Activated T-helper 17 cell treated with anti-CD3 and anti-CD28 coated beads, Interleukin-2, amount 50 U/mL, for 72 hours (primary cell): ENCODE data around the gene FAM110A. TPM values are rescaled to one million over a fixed set of nuclear protein-coding genes. Genes with fewer than 3 reads are reported as not detected.

Source experiments
- ATAC-seq: fragments of 150-1000 bp; cut with Tn5 transposase; replicated peaks from 2 replicates; pipeline ENCODE4 v1.10.0; 2021; ENCODE audit warnings: mild to moderate bottlenecking, moderate library complexity
- H3K27ac Mint-ChIP-seq: one replicate; pipeline ENCODE4 v1.8.0; 2022; ENCODE audit warnings: mixed read lengths
- H3K27me3 Mint-ChIP-seq: one replicate; pipeline ENCODE4 v1.8.0; 2022; ENCODE audit warnings: mixed read lengths
- H3K36me3 Mint-ChIP-seq: one replicate; pipeline ENCODE4 v1.8.0; 2022; ENCODE audit warnings: low read depth, mild to moderate bottlenecking, mixed read lengths
- H3K4me1 Mint-ChIP-seq: one replicate; pipeline ENCODE4 v1.8.0; 2022; ENCODE audit warnings: mixed read lengths
- H3K4me3 Mint-ChIP-seq: one replicate; pipeline ENCODE4 v1.8.0; 2022; ENCODE audit warnings: mild to moderate bottlenecking, mixed read lengths
- H3K9me3 Mint-ChIP-seq: one replicate; pipeline ENCODE4 v1.8.0; 2022; ENCODE audit warnings: mixed read lengths
- total RNA-seq, 2 donors: library from RNA; stranded (reverse); gene quantifications; one replicate each; pipeline ENCODE4 v1.2.3, GENCODE V29; 2022

The FAM110A gene
- total RNA-seq, 2 donors from 2014 or later, result 17.4 to 20.8 TPM

DNA sequence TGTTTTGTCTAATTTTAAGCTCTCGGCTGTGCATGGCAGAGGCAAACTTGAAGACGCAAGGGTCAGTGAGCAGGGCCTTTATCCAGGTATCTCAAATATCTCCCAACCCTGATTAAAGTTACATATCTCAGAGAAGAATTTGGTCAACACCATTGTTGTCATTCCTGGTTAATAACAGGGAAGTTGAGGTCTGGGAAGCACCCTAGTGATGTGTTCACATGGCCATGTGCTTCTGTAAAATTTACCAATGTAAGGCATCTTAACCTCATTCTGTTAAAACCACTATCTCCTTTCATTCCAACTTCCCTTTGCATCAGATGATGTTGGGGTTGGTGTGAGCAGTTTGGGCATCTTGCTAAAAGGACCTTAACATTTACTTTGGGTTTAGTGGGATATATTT lies 4.0 kb upstream of the FAM110A start:
- peaks cover 4% of the 10 kb centered on the region for H3K4me1 Mint-ChIP-seq
- no peaks in the 10 kb centered on the region for H3K27me3 Mint-ChIP-seq
- H3K4me3 Mint-ChIP-seq, result no peak overlapping the region
- H3K27ac Mint-ChIP-seq, result no peak overlapping the region
- H3K9me3 Mint-ChIP-seq, result no peaks in the 10 kb centered on the region
- no peaks in the 10 kb centered on the region for H3K36me3 Mint-ChIP-seq
- no peak for ATAC-seq

DNA sequence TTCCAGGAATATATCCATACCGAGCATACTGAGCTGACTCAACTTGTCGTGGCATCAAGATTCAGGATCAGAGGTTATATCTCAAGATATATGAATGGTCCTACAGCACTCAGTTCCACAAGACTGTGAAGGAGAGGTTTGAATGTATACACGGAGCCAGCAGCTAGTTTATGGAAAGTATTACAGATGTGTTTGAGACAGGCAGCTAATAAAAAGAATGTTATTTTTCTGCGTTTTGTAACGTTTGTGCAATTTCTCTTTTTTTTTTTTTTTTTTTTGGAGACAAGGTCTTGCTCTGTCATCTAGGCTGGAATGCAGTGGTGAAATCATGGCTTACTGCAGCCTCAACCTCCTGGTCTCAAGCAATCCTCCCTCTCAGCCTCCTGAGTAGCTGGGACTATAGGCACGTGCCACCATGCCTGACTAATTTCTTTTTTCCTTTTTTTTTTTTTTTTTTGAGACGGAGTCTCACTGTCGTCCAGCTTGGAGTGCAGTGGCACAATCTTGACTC lies 3.4 kb upstream of the FAM110A start:
- peaks cover 9% of the 10 kb centered on the region for H3K4me1 Mint-ChIP-seq
- H3K9me3 Mint-ChIP-seq, result no peaks in the 10 kb centered on the region
- H3K27ac Mint-ChIP-seq, result no peak overlapping the region
- no peak for ATAC-seq
- no peaks in the 10 kb centered on the region for H3K36me3 Mint-ChIP-seq
- no peak overlapping the region for H3K4me3 Mint-ChIP-seq
- no peaks in the 10 kb centered on the region for H3K27me3 Mint-ChIP-seq

DNA sequence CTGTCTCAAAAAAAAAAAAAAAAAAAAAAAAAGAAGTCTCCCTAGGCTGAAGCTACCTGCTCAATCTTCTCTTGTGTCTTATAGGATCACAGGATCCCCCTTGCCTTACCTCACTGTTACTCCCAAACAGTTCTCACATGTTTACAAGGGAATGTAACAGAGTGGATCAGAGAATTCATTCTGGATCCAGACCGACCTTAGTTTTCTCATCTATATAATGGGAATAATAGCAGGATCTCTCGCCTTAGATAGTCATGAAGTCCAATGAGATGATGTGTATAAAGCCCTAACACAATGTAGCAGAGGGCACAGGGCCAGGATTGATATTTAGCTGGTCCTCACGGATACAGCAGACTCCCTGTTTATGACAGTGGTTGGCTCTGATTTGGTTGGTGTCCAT lies 2.3 kb upstream of the FAM110A start:
- Mint-ChIP-seq H3K4me3 (no peak overlapping the region), H3K4me1 (peaks cover 11% of the 10 kb centered on the region), H3K27me3 (no peaks in the 10 kb centered on the region), H3K27ac (no peak overlapping the region), H3K36me3 (no peaks in the 10 kb centered on the region), H3K9me3 (no peaks in the 10 kb centered on the region)
- no peak for ATAC-seq

GRCh38 chr20:831956-832355 lies 1.6 kb upstream of the FAM110A start:
- H3K27me3 Mint-ChIP-seq, result no peaks in the 10 kb centered on the region
- no peaks in the 10 kb centered on the region for H3K36me3 Mint-ChIP-seq
- no peak overlapping the region for H3K4me3 Mint-ChIP-seq
- no peak for ATAC-seq
- no peaks in the 10 kb centered on the region for H3K9me3 Mint-ChIP-seq
- no peak overlapping the region for H3K27ac Mint-ChIP-seq
- H3K4me1 Mint-ChIP-seq, result peaks cover 17% of the 10 kb centered on the region

DNA sequence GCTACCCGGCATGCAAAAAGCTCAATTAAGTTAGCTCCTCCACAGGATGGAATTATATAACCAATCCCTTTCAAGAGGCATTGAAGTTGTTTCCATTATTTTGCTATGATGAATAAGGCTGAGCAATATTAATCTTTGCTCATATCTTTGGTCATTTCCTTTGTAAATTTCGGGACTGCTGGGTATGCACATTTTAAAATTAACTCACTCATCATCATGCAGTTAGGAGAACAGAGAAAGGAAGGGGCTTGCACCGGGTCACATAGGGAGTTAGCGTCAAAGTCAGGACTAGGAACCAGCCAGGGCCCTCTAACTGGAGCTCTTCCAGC lies 430 bp upstream of the FAM110A start:
- peak; percentile 43 for ATAC-seq
- Mint-ChIP-seq H3K36me3 (no peaks in the 10 kb centered on the region), H3K27me3 (no peaks in the 10 kb centered on the region), H3K4me3 (peak overlapping the region; percentile 91), H3K27ac (peak overlapping the region; percentile 91), H3K4me1 (peaks cover 23% of the 10 kb centered on the region), H3K9me3 (no peaks in the 10 kb centered on the region)

GRCh38 chr20:834151-834746 lies 734 bp downstream of the FAM110A start:
- Mint-ChIP-seq H3K27ac (peak overlapping the region; percentile 91), H3K9me3 (no peaks in the 10 kb centered on the region), H3K4me1 (peaks cover 29% of the 10 kb centered on the region), H3K36me3 (no peaks in the 10 kb centered on the region), H3K4me3 (peak overlapping the region; percentile 91), H3K27me3 (no peaks in the 10 kb centered on the region)
- ATAC-seq, result no peak

DNA sequence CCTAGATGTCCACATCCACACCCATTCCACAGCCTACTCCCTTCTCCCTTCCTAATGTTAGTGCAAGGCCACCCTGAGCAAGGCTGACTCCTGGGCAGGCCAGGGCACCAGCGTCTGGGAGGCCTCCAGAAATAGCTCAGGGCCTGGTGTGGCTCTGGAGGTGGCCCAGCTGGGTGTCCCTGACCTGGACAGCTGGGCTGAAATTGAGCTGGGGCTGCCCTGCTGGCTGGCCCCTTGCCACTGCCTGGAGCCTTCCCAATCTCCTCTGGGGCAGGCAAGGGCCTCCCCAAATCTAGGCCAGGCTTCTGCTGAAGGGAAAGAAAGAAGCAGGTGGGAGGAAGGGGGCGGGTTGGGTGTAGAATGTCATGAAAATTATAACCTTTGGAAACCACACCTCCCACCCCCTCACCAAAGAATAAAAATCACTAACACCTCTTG lies 2.1 kb downstream of the FAM110A start:
- H3K27me3 Mint-ChIP-seq, result no peaks in the 10 kb centered on the region
- H3K36me3 Mint-ChIP-seq, result no peaks in the 10 kb centered on the region
- H3K27ac Mint-ChIP-seq, result peak overlapping the region; percentile 91
- peak overlapping the region; percentile 91 for H3K4me3 Mint-ChIP-seq
- peak; percentile 4 for ATAC-seq
- peaks cover 29% of the 10 kb centered on the region for H3K4me1 Mint-ChIP-seq
- no peaks in the 10 kb centered on the region for H3K9me3 Mint-ChIP-seq

GRCh38 chr20:836190-836589 lies 2.7 kb downstream of the FAM110A start:
- Mint-ChIP-seq H3K4me3 (peak overlapping the region; percentile 91), H3K27me3 (no peaks in the 10 kb centered on the region), H3K27ac (peak overlapping the region; percentile 91), H3K9me3 (no peaks in the 10 kb centered on the region), H3K4me1 (peaks cover 29% of the 10 kb centered on the region), H3K36me3 (no peaks in the 10 kb centered on the region)
- ATAC-seq, result peak; percentile 43

- H3K9me3 Mint-ChIP-seq, result no peaks in the 10 kb centered on the region
- H3K4me3 Mint-ChIP-seq, result no peak overlapping the region
- H3K36me3 Mint-ChIP-seq, result no peaks in the 10 kb centered on the region
- peaks cover 29% of the 10 kb centered on the region for H3K4me1 Mint-ChIP-seq
- H3K27ac Mint-ChIP-seq, result no peak overlapping the region
- no peaks in the 10 kb centered on the region for H3K27me3 Mint-ChIP-seq
- ATAC-seq, result no peak
These were observed 5.5 kb downstream of the FAM110A start for GRCh38 chr20:839015-839414.

DNA sequence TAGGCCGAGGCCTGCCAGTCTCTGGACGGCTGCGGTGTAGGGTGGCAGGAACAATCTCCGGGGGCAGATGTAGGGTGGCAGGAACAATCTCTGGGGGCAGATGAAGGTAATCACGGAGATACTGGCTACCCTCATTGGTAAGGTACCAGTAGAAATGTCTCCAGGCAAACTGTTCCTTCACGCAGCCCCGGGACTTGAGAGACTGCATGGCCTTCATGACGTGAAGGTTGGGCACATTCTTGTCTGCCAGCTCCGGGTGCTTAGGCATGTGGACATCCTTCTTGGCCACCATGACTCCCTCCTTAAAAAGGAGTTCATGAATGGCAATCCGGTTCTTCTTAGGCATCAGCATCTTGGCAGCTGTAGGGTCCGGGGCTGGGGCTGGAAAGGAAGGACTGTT lies 6.1 kb downstream of the FAM110A start:
- no peak for ATAC-seq
- Mint-ChIP-seq H3K27ac (no peak overlapping the region), H3K4me1 (peaks cover 34% of the 10 kb centered on the region), H3K4me3 (peak overlapping the region; percentile 64), H3K9me3 (no peaks in the 10 kb centered on the region), H3K36me3 (no peaks in the 10 kb centered on the region), H3K27me3 (no peaks in the 10 kb centered on the region)

DNA sequence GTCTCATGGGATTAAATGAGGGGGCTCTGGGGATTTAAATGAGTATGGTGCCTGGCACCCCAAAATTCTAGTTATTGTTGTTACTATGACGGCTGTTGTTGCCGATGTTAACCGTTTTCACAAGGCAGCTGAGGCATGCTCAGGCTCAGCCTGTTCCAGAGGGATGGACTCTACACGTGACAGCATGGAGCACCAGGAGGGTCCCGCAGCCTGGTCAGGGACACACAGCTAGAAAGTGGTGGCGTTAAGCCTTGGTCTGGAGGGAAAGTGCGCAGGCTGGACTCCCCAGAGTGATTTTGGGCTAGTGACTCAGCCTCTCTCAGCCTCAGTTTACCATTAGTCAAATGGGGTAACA lies 7.0 kb downstream of the FAM110A start:
- Mint-ChIP-seq H3K27ac (no peak overlapping the region), H3K36me3 (peaks cover 2% of the 10 kb centered on the region), H3K4me3 (peak overlapping the region; percentile 64), H3K4me1 (peaks cover 25% of the 10 kb centered on the region), H3K27me3 (no peaks in the 10 kb centered on the region), H3K9me3 (no peaks in the 10 kb centered on the region)
- ATAC-seq, result no peak

DNA sequence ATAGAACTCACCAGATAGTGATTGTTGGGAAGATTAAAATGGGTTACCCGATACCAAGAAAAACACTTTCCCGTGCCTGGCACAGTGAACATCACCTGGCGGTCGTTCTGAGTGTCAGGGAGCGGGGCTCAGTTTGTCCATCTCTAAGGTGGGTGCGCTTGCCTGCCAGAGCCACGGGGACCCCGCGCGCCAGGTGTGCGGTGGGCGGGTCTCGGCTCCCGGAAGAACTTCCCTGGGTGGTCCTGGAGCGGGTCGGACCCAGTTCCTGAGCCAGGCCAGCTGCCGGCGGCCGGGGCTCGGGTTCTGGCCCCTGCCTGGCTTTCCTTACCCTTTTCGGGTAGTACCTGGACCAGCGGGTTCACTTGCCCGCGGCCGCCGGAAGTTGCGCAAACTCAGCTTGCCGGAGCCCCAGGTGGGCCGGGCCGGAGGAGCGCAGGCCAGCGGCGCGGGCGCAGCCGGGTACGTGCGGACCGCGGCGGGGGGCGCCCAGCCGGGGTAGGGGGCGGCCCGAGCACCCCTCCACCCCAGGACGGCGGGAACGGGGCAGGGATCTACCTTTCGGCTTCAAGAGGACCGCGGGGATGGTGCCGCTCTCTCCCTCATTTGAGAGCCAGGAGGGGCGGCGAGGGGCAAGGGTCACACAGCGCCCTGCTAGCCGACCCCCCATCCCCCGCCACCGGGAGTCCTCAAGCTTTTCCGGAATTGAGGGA lies 7.5 kb downstream of the FAM110A start:
- Mint-ChIP-seq H3K36me3 (peaks cover 7% of the 10 kb centered on the region), H3K4me3 (peak overlapping the region; percentile 64), H3K4me1 (peaks cover 25% of the 10 kb centered on the region), H3K9me3 (no peaks in the 10 kb centered on the region), H3K27ac (no peak overlapping the region), H3K27me3 (no peaks in the 10 kb centered on the region)
- ATAC-seq, result no peak

GRCh38 chr20:841568-842546 lies 8.3 kb downstream of the FAM110A start:
- Mint-ChIP-seq H3K4me3 (peak overlapping the region; percentile 33), H3K9me3 (no peaks in the 10 kb centered on the region), H3K4me1 (peaks cover 27% of the 10 kb centered on the region), H3K27me3 (no peaks in the 10 kb centered on the region), H3K36me3 (peaks cover 10% of the 10 kb centered on the region), H3K27ac (no peak overlapping the region)
- ATAC-seq, result no peak

DNA sequence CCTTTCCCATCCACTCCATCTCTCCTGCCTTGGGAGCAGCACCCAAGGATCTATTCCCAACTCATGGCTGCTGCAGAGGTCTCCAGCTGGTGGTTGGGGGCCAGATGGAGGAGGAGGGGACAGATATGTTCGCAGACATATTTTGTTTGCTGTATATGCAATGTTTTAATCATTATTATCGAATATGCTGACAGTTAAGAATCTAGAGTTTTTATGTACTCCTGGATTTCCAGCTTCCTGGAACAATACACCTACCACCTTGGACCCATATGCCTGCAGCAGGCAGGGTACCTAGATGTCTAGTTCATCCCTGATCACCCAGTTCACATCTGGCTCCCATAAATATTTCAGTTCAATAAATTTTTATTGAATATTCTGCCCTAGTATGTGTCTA lies 9.0 kb downstream of the FAM110A start:
- peaks cover 27% of the 10 kb centered on the region for H3K4me1 Mint-ChIP-seq
- H3K36me3 Mint-ChIP-seq, result peaks cover 10% of the 10 kb centered on the region
- no peak overlapping the region for H3K4me3 Mint-ChIP-seq
- no peak overlapping the region for H3K27ac Mint-ChIP-seq
- H3K9me3 Mint-ChIP-seq, result no peaks in the 10 kb centered on the region
- ATAC-seq, result no peak
- H3K27me3 Mint-ChIP-seq, result no peaks in the 10 kb centered on the region
